ENCODE results near the gene OR10G3.

OR10G3 gene

DNA sequence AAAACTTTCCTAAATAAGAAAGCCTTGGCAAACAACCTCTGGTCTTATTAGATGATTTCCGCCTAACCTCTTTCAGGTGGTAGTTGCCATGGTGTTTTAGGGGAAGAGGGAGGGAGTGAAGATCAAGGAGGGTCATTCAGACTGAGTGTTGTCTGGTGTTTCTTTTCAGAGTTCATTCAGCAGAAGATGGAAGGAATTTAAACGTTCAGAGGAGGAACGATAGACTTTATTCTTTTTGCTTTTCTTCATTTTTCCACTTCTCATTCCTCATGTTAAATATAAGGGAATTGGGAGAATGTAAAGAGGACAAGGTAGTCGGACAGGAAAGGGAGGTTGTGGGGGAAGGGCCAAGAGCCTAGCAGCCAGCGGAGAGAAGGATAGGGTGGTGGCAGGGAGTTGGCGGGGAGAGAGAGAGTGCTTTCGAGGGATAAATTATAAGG is 36.3 kb downstream of the OR10G3 start:
- no peak overlapping the region for H3K27ac ChIP-seq
- no peak for TF ChIP-seq ZFX (IDR thresholded peaks at IDR 0.05; ENCODE audit: borderline replicate concordance)
- TF ChIP-seq CTCF (IDR thresholded peaks at IDR 0.05): no peak

DNA sequence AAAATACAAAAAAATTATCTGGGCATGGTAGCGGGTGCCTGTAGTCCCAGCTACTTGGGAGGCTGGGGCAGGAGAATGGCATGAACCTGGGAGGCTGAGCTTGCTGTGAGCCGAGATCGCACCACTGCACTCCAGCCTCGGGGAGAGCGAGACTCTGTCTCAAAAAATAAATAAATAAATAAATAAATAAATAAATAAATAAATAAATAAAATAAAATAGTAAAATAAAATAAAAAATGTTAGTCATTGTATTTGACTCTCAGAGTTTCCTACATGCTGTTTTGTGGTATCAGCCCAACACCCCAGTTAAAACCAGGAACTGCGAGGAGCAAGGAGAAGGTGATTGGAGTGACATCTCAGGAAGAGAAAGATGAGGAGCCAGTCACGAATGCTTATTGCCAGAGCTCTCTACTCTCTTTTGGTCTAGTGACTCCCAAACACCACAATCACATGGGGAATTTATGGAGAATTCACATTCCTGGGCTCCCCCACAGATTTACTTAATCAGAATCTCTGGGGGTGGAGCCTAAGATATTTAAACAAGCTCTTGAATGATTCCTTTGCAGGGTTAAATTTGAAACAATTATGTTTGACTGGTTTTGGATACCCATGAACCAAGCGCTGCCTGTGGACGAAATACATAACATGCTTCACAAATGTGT is 38.3 kb downstream of the OR10G3 start:
- no peak for TF ChIP-seq ZFX (IDR thresholded peaks at IDR 0.05; ENCODE audit: borderline replicate concordance)
- TF ChIP-seq CTCF (IDR thresholded peaks at IDR 0.05): no peak
- no peak overlapping the region for H3K27ac ChIP-seq

- TF ChIP-seq CTCF (IDR thresholded peaks at IDR 0.05): no peak
- H3K27ac ChIP-seq: no peak overlapping the region
These were observed 40.5 kb downstream of the OR10G3 start for GRCh38 chr14:21539189-21539940.

- H3K27ac ChIP-seq: no peak overlapping the region
- no peak for TF ChIP-seq ZFX (IDR thresholded peaks at IDR 0.05; ENCODE audit: borderline replicate concordance)
- no peak for TF ChIP-seq CTCF (IDR thresholded peaks at IDR 0.05)
These were observed 42.8 kb downstream of the OR10G3 start for GRCh38 chr14:21537090-21537424.

DNA sequence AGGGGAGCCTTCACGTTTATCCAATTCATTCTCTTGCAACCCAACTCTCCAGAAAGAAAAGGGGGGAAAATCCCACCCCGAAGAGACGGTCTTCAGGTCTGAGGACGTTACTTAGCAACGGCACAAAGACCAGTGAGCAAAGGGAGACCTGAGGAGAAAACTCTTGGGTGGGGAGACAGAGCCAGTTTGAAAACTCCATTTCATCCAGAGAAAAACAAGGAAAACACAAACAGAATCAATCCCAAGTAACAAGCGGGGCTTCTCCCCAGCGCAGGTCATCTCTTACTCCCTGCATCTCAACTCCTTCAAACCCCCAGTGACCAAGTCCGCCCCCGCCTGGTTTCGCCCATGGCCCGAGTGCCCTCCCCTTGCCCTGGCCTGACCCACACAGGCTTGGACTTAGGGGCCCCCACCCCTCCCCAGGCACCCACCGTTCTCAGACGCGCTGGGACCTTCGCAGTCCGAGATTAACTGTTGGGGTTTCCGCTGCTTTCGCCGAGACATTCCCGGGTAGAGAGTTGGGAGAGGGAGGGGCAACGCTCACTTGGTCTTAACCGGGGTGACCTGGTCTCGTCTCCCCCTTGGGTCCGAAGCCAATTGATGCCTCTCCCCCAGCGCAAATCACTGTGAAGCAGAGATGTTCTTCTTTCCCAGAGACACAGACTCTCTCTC is 43.3 kb downstream of the OR10G3 start:
- TF ChIP-seq ZFX (IDR thresholded peaks at IDR 0.05; ENCODE audit: borderline replicate concordance) (no peak), CTCF (IDR thresholded peaks at IDR 0.05) (no peak)
- H3K27ac ChIP-seq: no peak overlapping the region

GRCh38 chr14:21535545-21536417 is 44.1 kb downstream of the OR10G3 start:
- no peak overlapping the region for H3K27ac ChIP-seq

More at GRCh38 chr14:21535545-21536417, 44.1 kb downstream of the OR10G3 start:
- TF ChIP-seq ZFX (IDR thresholded peaks at IDR 0.05; ENCODE audit: borderline replicate concordance) (no peak), CTCF (IDR thresholded peaks at IDR 0.05) (no peak)

Data from 22Rv1 (cell line).